PC-9 (cell line): ENCODE data around the gene BHMT2. TPM values are rescaled to one million over a fixed set of nuclear protein-coding genes. Genes with fewer than 3 reads are reported as not detected.

Experiments used
- BruUV-seq: library from RNA; stranded (reverse); fragments of 400-500 nt; replicated peaks from 2 replicates; lab custom pipeline; 2021; lab: Mats Ljungman, UMichigan
- CTCF ChIA-PET: fragments of 300-600 bp; sonication (Branson Sonifier 250); formaldehyde crosslinking; loops from one replicate; lab custom pipeline; 2022; ENCODE audit warnings: antibody characterized with exemption; lab: Charles Lee
- POLR2A ChIA-PET: fragments of 300-600 bp; sonication (Branson Sonifier 250); formaldehyde crosslinking; loops from one replicate; lab custom pipeline; 2022; ENCODE audit warnings: antibody characterized with exemption; ENCODE audit not compliant: unreplicated experiment; lab: Charles Lee
- DNase-seq, 2 experiments: peaks; one replicate each; pipeline versions ENCODE4 v3.0.0 to v3.0.0-alpha.2; 2015 to 2022; ENCODE audit warnings: mixed read lengths in 1 of 2
- H2AFZ ChIP-seq: fragments of 200-600 bp; sonication (generic); 2 replicates; pipeline ENCODE4 v1.8.1; 2017; ENCODE audit warnings: antibody characterized with exemption
- H3F3A ChIP-seq: fragments of 200-600 bp; sonication (generic); 2 replicates; pipeline ENCODE4 v1.8.1; 2017; ENCODE audit warnings: antibody characterized with exemption, mild to moderate bottlenecking, low read depth; ENCODE audit not compliant: insufficient read depth
- H3K27ac ChIP-seq: fragments of 200-600 bp; sonication (generic); 2 replicates; pipeline ENCODE4 v1.6.1; 2016; ENCODE audit warnings: mixed run types
- H3K27me3 ChIP-seq: fragments of 200-600 bp; sonication (generic); 2 replicates; pipeline ENCODE4 v1.6.1; 2016; ENCODE audit warnings: low read depth, mixed run types; ENCODE audit not compliant: insufficient read depth
- H3K36me3 ChIP-seq: fragments of 200-600 bp; sonication (generic); 2 replicates; pipeline ENCODE4 v1.6.1; 2016; ENCODE audit warnings: low read depth, mixed run types
- H3K4me1 ChIP-seq: fragments of 200-600 bp; sonication (generic); replicated peaks from 2 replicates; pipeline ENCODE4 v1.6.1; 2016; ENCODE audit warnings: mixed run types; ENCODE audit not compliant: insufficient read depth
- H3K4me2 ChIP-seq: fragments of 200-600 bp; sonication (generic); 2 replicates; pipeline ENCODE4 v1.6.1; 2017; ENCODE audit warnings: mixed run types
- H3K4me3 ChIP-seq: fragments of 200-600 bp; sonication (generic); 2 replicates; pipeline ENCODE4 v1.6.1; 2016; ENCODE audit warnings: mixed run types
- H3K79me2 ChIP-seq: fragments of 200-600 bp; sonication (generic); 2 replicates; pipeline ENCODE4 v1.6.1; 2017; ENCODE audit warnings: low read depth, mixed run types
- H3K9me2 ChIP-seq: fragments of 200-600 bp; sonication (generic); 2 replicates; pipeline ENCODE4 v1.8.1; 2017; ENCODE audit warnings: mild to moderate bottlenecking; ENCODE audit not compliant: insufficient read depth
- H3K9me3 ChIP-seq: fragments of 200-600 bp; sonication (generic); 2 replicates; pipeline ENCODE4 v1.8.1; 2016; ENCODE audit warnings: low read depth; ENCODE audit not compliant: insufficient read depth
- H4K20me1 ChIP-seq: fragments of 200-600 bp; sonication (generic); 2 replicates; pipeline ENCODE4 v1.8.1; 2017; ENCODE audit not compliant: insufficient read depth
- EZH2 ChIP-seq: fragments of 200-600 bp; sonication (generic); IDR thresholded peaks from 2 replicates; pipeline ENCODE4 v1.8.0; 2017; ENCODE audit warnings: antibody characterized with exemption, low read depth
- intact Hi-C: fragments of 100-400 bp; cut with micrococcal nuclease; formaldehyde crosslinking; loops from one replicate; pipeline ENCODE4 v1.10.0; 2022; ENCODE audit not compliant: unreplicated experiment
- total RNA-seq: library from RNA; stranded (reverse); gene quantifications from 2 replicates; pipeline ENCODE4 v1.2.3, GENCODE V29; 2021
- TF ChIP-seq, protein P1 (sequence below): fragments of 200-600 bp; sonication (generic); conservative IDR thresholded peaks from 2 replicates; pipeline ENCODE4 v1.6.1; 2017; ENCODE audit warnings: mixed run types, antibody characterized with exemption, mild to moderate bottlenecking, moderate library complexity

Gene BHMT2
- total RNA-seq, 1 experiment from 2014 or later = not detected

DNA sequence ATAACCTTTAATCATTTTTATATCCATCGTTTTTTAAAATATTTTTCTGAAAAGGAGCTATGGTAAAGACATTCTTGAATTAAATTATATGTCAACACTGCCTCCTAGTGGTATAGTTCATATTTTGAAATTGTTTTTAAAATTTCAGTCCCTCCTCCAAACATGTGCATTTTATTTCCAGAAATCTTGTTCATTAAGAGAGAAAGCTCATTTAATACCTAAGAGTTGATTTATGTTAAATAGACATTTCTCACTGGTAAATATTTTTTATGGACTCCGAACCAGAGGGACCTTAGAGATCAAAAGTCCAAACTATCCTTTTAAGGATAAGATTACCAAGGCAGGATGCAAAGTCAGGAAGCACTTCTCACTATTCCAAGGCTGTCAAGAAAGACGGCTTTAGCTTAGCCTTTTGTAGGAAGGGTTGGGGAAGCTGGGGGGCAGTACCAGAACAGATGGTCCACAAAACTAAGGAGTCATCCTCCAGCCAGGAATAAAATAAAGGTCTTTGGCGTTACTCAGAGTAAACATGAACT, 63.6 kb downstream of the BHMT2 start:
- POLR2A ChIA-PET = interaction anchor here (0.6 to 1.0 kb wide), 3 partner anchors 109 to 379 kb away, joined by 3 to 10 read pairs (median 4); no protein-coding TSS in a partner anchor
- no TSS peak for BruUV-seq
- intact Hi-C loops = loop anchor here (1.0 to 5.0 kb wide), 6 partner anchors 105 to 950 kb away; partner anchors contain the start of gene HOMER1

DNA sequence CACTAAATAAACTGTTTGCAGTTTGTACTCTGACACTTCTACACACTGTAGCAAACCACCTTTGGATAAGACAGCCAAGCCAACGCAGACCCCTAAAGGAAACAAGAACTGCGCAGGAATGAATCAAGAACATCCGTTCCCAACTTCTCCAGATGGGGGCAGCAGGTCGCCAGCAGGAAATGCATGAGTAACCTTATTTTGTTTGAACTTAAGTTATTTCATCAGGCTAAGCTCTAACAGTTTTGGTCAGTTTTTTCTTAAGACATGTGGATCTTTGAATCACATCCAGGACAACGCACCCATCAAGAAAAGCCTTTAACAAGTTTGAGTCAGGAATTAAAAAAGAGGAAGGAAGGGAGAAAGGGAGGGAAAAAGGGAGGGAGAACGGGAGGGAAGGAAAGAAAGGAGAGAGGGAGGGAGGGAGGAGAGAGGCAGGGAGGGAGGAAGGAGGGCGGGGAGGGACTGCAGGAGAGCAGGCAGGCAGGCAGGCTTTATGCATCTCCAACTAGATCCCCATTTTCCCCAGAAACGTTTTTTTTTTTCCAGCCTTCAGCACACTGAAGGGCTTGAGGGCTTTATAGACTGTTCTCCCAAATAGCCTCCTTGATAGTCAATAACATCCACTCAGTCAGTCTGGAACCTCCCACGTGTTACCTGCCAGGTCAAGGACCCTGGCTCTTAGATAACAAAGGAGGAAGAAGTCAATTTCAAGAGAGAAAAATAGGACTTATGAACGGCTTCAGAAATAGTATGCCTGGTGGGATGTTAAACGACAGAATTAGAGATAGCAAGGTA, 64.3 kb downstream of the BHMT2 start:
- peaks cover 15% of the 10 kb centered on the region for H3K4me1 ChIP-seq
- H3K4me3 ChIP-seq = peak overlapping the region; percentile 30; the same call in 1 of the 2 replicates
- TF ChIP-seq EZH2 = no peak
- TF ChIP-seq, protein P1, sequence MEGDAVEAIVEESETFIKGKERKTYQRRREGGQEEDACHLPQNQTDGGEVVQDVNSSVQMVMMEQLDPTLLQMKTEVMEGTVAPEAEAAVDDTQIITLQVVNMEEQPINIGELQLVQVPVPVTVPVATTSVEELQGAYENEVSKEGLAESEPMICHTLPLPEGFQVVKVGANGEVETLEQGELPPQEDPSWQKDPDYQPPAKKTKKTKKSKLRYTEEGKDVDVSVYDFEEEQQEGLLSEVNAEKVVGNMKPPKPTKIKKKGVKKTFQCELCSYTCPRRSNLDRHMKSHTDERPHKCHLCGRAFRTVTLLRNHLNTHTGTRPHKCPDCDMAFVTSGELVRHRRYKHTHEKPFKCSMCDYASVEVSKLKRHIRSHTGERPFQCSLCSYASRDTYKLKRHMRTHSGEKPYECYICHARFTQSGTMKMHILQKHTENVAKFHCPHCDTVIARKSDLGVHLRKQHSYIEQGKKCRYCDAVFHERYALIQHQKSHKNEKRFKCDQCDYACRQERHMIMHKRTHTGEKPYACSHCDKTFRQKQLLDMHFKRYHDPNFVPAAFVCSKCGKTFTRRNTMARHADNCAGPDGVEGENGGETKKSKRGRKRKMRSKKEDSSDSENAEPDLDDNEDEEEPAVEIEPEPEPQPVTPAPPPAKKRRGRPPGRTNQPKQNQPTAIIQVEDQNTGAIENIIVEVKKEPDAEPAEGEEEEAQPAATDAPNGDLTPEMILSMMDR = peak; percentile 78
- peak; percentile 61 to 66 for DNase-seq
- peak overlapping the region; percentile 78 for H3K4me2 ChIP-seq
- no peaks in the 10 kb centered on the region for H4K20me1 ChIP-seq
- no peaks in the 10 kb centered on the region for H3K36me3 ChIP-seq
- H3K27ac ChIP-seq = peak overlapping the region; percentile 82
- ChIA-PET CTCF (interaction anchor here (0.6 to 2.2 kb wide), 18 partner anchors 10 to 952 kb away, joined by 3 to 97 read pairs (median 4); partner anchors contain the start of gene HOMER1), POLR2A (interaction anchor here (0.6 to 1.0 kb wide), 4 partner anchors 10 to 379 kb away, joined by 3 to 10 read pairs (median 4); no protein-coding TSS in a partner anchor)
- intact Hi-C loops = loop anchor here (1.0 to 5.0 kb wide), 6 partner anchors 104 to 949 kb away; partner anchors contain the start of gene HOMER1
- no peaks in the 10 kb centered on the region for H3K9me3 ChIP-seq
- H3K9me2 ChIP-seq = no peaks in the 10 kb centered on the region
- BruUV-seq = no TSS peak
- peak overlapping the region; percentile 79 for H2AFZ ChIP-seq
- no peaks in the 10 kb centered on the region for H3K79me2 ChIP-seq
- H3K27me3 ChIP-seq = no peaks in the 10 kb centered on the region
- H3F3A ChIP-seq = peaks cover 11% of the 10 kb centered on the region

More for the DNA sequence above, 63.6 kb downstream of the BHMT2 start:
- Histone ChIP-seq H3K36me3 (no peaks in the 10 kb centered on the region), H3K27ac (peak overlapping the region; percentile 82), H3K4me3 (peak overlapping the region; percentile 30; the same call in 1 of the 2 replicates), H3K79me2 (no peaks in the 10 kb centered on the region), H3K9me2 (no peaks in the 10 kb centered on the region), H3K9me3 (no peaks in the 10 kb centered on the region), H3F3A (peaks cover 10% of the 10 kb centered on the region), H3K4me2 (peak overlapping the region; percentile 78), H3K4me1 (peaks cover 15% of the 10 kb centered on the region), H2AFZ (peak overlapping the region; percentile 79; the same call in 1 of the 2 replicates), H4K20me1 (no peaks in the 10 kb centered on the region), H3K27me3 (no peaks in the 10 kb centered on the region)
- no peak for TF ChIP-seq EZH2
- TF ChIP-seq, protein P1 = peak; percentile 79
- peak in 1 of 2 experiments; percentile 40 for DNase-seq
- CTCF ChIA-PET = interaction anchor here (0.5 to 2.2 kb wide), 25 partner anchors 10 to 952 kb away, joined by 3 to 97 read pairs (median 4); partner anchors contain the start of gene HOMER1
